HG03060 (cell line): ENCODE results near the gene MSANTD1.

Experiments used
- ATAC-seq: cut with Tn5 transposase; IDR thresholded peaks from one replicate; pipeline ENCODE4 v1.9.1; 2021; ENCODE audit warnings: low read depth, moderate number of reproducible peaks; ENCODE audit not compliant: unreplicated experiment

Gene MSANTD1

GRCh38 chr4:3261411-3262207, 12.7 kb downstream of the MSANTD1 start:
- ATAC-seq = no peak

DNA sequence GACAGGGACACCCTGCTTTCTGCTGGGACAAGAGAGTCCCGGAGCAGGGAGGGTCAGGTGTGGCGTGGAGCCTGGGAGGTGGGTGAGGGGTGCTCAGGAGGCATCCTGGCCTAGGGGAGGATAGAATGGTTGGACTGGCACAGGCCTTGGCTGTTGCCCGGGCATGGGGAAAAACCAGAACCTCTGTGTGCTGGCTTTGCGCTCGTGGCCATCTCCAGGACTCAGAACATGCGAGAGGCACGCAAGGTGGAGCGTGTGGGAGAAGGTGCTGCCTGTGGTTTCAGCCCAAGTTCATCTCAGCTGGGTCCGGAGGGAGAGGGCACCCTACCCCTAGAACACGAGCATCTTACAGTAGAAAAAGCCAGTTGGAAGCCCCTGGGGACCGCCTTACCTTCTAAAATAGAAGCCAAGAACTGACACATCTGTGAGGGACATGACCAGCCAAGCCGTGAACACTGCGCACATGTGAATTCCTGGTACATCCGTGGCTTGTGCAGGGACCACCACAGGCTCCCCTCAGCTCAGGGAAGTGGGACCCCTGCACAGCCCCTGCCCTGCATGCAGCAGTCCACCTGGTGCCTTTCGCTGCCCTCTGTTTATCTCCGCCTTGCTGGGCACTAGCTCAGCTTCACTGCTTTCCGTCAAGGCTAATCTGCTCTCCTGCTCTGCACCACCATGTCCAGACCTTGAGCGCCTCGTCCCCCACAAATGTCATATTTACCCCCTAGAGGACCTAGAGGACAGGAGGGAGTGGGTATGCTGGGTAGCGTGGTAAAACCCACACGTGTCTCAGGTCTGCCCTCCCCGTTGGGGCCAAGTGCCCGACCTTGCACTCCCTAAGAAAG, 13.5 kb downstream of the MSANTD1 start:
- no peak for ATAC-seq

- ATAC-seq = no peak
Measured at GRCh38 chr4:3263053-3263875, 14.3 kb downstream of the MSANTD1 start.

DNA sequence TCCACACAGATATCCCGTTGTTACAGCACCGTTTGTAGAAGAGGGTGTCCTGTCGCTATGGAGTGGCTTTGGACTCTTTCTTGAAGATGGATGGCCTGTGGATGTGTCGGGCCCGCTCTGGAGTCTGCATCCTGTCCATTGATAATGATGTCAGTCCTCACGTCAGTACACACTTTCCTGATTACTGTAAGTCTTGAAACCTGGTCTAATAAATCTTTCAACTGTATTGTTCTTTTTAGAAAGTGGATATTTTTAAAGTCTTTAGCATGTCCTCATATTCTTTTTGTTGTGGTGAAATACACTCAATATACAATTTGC, 14.9 kb downstream of the MSANTD1 start:
- ATAC-seq = no peak

- no peak for ATAC-seq
Measured at GRCh38 chr4:3266076-3266475, 17.1 kb downstream of the MSANTD1 start.

DNA sequence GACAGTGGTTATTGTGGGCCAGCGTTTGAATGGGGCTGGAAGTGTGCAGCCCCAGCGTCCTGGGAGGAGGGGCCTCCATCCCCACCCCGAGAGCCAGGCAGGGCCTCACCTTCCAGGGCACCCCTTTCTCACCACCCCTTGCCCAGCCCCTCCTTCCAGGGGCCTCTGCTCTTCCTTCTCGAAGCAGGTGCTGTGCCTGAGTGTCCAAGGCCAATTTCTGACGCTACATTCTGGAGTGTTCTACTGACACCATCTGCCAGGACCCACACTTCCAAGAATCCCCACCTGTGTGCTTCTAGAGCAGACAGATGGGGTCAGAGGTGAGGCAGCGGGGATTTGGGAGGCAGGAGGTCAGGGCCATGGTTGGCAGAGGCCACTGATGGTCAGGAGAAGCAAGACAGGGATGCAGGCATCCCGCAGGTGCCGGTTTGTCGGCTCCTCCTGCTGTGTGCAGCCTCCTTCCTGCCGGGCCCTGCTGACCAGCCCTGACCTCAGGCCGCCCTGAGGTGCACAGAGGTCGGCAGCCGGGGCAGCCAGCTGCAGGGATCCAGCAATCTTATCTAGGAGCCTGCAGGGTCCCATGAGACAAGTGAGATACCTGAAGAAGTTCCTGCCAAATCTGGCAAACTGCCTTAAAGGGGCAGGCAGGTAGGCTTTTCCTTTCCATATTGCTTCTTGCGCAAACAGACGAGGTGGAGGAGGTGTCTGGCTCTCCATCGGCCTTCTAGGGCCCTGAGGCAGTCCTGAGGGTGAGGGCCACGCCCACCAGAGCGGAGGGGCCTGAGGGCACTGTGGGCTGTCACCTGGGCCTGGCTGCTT, 18.8 kb downstream of the MSANTD1 start:
- ATAC-seq = no peak

- ATAC-seq = no peak
Measured at GRCh38 chr4:3268395-3269104, 19.6 kb downstream of the MSANTD1 start.

GRCh38 chr4:3269105-3269927, 20.4 kb downstream of the MSANTD1 start:
- ATAC-seq = no peak

DNA sequence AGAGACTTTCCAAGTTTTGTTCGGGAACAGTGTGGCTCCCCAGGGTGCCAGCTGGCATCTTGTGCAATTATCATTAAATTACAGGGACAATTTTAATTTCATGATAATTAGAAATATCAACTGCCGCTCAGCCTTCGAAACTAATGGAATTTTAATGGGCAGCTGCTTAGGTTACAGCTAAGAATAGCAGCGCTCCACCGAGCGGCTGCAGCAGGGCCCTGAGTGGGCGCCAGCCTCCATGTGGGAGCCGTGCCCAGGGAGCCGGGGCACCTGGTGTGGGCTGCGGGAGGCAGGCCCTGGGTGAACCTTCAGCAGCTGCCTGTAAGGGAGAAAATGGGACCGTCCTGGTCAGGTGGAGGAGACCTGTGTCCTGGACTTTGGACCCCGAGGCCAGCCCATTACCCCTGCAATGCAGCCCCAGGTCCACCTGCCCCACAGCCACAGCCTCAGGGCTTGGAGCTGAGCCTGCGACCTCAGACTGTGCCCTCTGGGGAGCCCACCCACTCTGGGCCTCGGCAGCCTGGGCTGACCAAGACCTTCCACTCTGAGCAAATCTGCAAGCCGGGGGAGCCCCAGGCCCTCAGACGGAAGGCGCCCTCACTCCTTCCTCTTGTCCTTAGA, 21.1 kb downstream of the MSANTD1 start:
- no peak for ATAC-seq

DNA sequence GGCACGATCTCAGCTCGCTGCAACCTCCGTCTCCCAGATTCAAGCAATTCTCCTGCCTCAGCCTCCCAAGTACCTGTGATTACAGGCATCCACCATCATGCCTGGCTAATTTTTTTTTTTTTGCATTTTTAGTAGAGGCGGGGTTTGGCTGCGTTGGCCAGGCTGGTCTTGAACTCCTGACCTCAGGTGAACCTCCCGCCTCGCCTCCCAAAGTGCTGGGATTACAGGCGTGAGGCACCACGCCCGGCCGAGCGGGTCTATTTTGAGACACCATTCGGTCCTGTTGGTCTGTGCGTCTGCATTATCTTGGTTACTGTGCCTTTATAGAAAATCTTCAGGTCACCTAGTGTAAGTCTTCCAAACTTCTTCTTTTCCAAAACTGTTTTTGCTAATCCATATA, 22.2 kb downstream of the MSANTD1 start:
- ATAC-seq = no peak

DNA sequence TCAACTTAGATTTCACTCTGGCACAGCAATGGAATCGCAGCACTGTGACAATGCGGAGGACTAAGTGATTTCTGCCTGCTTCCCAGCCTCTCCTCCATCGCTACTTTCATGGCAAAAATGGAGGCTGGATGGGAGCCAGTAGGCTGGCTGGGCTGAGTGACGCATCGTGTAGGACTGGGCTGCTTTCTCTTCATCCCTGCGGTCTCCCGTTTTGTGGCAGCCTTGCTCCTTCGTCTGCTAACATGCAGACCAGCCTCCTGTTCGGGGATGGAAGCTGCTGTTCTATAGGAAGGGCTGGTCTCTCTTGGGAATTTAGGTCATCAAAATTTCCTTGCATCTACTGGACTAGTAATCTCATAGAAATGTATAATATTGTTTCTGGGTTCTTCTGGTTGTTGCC, 28.0 kb downstream of the MSANTD1 start:
- no peak for ATAC-seq

- no peak for ATAC-seq
Measured at GRCh38 chr4:3280466-3280865, 31.5 kb downstream of the MSANTD1 start.

- ATAC-seq = no peak
Measured at GRCh38 chr4:3283483-3283882, 34.5 kb downstream of the MSANTD1 start.

DNA sequence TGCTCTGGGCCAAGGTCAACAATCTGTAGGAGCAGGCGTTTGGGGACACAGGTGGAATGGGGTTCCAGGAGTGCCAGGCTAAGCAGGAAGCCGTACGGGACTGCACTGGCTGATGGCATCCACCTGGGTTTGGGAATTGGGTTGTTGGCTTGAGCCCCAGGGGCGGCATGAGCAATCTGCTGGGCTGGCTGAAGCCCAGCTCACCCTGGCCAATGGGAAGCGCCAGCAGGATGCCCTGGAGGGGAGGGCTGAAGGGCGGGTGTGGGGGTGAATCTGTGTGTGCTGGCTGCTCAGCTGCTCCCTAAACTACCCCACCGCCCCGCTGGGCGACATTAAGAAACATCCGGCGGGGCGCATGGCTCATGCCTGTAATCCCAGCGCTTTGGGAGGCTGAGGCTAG, 35.0 kb downstream of the MSANTD1 start:
- ATAC-seq = no peak

GRCh38 chr4:3284734-3285557, 36.0 kb downstream of the MSANTD1 start:
- no peak for ATAC-seq

- no peak for ATAC-seq
Measured at GRCh38 chr4:3285558-3286334, 36.8 kb downstream of the MSANTD1 start.
